Endometrial microvascular endothelial cells (primary cell): ENCODE data around the gene SCN4A. TPM values are rescaled to one million over a fixed set of nuclear protein-coding genes. Genes with fewer than 3 reads are reported as not detected.

Source experiments
- in situ Hi-C: cut with HindIII; loops from 2 replicates; pipeline ENCODE4 v1.10.0; 2017; ENCODE audit warnings: low sequenced_read_pairs, low pct_unique_long_range_greater_than_20kb; ENCODE audit errors: inconsistent ontology term
- total RNA-seq: library from RNA; depleted of rRNA; stranded (reverse); fragments of >200 nt; gene quantifications from one replicate; pipeline ENCODE4 v1.2.3, GENCODE V29; 2015; ENCODE audit errors: inconsistent ontology term

The SCN4A gene
- total RNA-seq, 1 donor from 2014 or later, result not detected

DNA sequence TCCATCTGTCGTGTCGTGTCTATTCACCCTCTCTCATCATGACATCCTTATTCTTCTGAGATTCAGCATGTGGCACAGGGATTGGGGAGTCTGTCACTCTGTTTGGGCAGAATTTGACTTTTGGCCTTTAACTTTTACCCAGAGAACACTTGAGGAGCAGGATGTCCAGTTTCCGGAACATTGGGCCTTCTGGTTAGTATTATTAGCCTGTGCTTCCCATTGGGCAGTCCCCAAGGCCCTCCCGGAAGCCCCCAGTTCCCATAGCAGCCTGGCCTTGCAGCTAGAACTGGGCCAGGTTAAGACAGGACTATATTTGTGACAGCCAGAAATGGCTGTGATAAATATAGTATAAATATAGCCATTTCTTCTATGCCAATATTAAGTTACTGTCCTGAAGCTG, 9.6 kb downstream of the SCN4A start:
- in situ Hi-C loops, result no loop called here

DNA sequence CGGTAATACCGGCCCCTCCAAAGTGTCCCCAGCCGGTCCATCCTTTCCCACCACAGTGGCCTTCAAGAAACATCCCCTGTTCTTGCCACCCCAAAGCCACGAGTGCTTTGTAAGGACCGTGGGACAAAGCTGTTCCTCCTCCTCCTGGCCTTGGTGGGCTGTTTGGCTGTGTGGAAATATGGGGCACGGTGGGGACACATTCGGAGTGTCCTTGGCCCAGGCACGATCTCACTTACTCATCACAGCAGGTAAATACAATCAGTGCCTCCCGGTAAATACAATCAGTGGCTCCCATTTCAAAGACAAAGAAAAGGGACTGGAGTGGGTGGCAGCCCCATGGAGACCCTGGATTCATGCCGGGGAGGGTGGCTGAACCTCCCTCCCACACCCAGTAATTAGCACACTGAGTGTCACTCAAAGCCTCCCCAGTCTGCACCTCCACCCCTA, 10.4 kb downstream of the SCN4A start:
- in situ Hi-C loops, result no loop called here

DNA sequence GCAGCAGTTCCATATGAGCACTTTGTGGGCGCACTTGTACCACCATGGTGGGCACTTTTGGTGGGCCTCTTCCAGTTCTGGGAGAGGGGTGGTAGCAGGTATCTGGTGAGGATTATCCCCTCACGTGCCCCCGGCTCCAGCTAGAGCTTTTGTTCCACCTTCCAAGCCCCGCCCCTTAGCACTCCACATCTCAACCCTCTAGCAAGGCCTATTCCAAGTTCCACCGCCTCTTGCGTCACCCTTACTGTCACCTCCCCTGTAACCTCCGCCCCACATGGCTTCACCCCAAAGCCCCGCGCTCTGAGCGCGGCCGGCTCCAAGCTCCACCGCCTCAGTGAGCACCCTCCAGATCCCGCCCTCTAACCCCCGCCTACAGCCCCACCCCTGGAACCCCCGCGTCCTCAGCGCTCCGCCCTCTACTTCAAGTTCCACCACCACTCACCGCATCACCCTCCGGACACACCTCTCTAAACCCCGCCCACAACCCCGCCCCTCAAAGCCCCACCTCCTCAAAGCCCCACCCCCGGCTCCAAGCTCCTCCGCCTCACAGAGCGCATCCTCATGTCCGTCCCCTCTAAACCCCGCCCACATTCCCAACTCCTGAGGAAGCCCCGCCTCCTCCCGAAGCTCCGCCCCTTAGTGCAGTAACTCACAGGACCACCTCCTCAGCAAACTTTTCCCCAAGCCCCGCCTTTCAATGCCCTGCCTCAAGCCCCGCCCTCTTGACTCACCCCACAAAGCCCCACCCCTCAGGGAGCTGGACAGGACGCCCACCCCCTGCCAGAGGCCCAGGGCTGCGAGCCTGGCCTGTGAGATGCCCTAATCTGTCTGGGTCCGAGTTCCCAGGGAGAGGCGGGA, 11.1 kb downstream of the SCN4A start:
- in situ Hi-C loops, result no loop called here

DNA sequence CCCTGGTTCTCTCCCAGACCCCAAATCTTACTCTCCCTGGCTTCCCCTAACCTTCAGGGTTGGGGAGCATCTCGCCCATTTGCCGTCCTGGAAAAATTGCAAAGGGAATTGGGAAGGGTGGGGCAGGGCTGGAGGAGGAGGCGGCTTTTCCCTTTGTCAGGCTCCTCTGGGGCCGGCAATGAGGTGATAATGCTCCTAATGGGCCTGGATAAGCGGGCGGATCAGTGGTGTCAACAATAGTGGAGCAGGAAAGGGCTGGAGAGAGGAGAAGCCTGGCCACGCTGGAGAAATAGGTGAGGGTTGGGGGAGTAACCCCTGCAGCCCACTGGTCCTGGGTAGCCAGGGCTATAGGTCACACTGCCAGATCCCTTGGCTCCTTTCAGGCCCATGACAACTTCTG, 12.3 kb downstream of the SCN4A start:
- in situ Hi-C loops, result no loop called here

DNA sequence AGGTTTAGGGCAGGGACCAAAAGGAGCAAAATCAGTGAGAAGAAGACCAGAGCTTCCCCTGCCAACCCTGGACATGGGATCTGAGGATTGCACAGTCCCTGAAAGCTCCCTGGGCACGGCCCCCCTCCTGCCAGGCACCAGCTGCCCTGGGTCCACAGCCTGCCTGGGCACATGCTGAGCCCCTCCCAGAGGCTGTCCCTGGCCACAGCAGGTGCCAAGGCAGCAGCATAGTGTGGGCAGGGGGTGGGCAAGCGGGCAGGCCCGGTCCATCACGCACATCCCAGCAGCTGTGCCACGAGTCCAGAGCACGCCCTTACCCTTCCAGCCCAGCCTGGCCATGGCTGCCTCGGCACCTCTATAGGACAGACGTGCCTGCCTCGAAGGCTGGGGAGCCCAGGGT, 12.7 kb downstream of the SCN4A start:
- in situ Hi-C loops, result no loop called here

DNA sequence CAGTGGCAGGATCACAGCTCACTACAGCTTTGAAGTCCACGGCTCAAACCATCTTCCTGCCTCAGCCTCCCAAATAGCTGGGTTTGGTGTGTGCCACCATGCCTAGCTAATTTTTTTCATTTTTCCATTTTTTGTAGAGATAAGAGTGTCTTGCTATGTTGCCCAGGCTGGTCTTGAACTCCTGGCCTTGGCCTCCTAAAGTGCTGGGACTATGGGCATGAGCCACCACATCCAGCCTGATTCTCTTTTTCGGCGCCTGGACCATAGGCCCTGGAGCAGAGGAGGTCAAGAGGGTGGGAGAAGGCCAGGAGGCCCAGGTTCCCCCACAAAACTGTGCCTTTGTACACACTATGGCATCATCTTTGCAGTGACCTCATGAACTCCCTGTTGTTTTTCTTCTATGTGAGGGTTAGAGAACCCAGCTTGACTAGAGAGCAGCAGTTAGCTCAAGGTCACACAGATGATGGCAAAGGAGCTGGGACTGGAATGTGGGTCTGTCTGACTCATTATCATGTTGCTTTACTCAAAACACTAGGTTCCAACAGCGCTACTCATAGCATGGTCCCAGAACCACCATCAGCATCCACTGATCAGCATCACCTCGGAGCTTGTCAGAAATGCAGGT, 16.3 kb downstream of the SCN4A start:
- in situ Hi-C loops, result no loop called here

DNA sequence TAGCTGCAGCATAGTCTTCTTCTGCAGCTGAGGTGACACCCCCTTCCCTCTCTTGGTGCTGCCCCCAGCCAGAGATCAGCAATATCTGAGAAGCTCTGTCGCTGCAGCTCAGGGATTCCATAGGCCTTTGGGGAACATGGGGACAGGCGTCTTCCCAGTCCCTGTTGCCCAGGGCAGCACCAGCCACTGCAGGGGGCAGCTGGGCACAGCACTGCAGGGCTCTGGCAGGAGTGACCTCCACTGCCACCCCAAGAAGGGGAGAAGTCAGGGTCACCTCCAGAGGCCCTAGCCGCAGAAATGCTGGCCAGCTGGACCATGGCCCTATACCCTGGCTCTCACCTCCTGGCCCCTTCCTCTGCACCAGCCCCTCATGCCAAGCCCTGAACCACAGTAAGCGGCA, 16.9 kb downstream of the SCN4A start:
- in situ Hi-C loops, result no loop called here

DNA sequence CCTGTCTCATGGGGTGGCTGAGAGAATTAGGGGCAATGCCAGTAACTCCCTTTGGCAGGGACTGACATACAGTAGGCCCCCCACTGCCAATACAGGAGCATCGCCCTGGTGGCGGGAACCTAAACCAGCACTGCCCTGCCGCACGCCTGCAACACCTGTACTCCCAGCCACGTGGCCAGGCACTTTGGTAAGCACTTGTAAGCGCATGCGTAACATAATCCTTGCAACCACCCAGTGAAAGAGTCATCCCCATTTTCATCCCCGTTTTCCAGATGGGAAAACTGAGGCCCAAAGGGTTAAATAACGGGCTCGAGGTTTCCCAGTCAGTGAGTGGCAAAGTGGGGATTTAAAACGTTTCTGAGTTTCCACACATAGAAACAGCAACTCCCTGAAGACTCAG, 17.5 kb downstream of the SCN4A start:
- in situ Hi-C loops, result no loop called here

DNA sequence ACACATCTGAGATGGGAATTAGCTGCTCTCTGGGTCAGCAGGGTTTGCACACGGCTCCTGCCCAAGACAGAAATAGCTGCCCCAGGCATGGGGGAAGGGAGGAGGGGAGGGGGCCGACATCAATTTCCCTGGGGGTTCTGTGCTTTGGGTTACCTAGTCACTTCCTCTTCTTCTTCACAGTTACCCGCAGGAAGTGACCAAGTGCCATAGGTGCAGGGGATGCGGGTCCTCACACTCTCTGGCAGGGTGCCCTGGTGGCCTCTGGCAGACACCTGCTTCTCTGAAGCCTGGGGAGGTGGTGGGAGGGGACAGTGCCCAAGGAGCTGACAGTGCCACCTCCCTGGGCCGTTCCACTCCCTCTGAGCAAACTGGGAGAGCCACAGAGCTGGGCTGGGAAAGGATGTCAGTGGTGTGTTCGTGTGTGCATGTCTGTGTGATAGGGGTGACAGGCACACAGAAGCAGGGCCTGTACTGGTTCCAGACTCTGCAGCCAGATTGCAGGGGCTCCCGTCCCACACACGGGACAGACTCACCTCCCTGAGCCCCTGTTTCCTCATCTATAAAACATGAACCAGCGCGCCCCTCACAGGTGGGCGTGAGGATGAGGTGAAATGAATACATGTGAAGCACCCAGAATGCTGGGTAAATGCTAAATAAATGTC, 18.2 kb downstream of the SCN4A start:
- in situ Hi-C loops, result no loop called here

DNA sequence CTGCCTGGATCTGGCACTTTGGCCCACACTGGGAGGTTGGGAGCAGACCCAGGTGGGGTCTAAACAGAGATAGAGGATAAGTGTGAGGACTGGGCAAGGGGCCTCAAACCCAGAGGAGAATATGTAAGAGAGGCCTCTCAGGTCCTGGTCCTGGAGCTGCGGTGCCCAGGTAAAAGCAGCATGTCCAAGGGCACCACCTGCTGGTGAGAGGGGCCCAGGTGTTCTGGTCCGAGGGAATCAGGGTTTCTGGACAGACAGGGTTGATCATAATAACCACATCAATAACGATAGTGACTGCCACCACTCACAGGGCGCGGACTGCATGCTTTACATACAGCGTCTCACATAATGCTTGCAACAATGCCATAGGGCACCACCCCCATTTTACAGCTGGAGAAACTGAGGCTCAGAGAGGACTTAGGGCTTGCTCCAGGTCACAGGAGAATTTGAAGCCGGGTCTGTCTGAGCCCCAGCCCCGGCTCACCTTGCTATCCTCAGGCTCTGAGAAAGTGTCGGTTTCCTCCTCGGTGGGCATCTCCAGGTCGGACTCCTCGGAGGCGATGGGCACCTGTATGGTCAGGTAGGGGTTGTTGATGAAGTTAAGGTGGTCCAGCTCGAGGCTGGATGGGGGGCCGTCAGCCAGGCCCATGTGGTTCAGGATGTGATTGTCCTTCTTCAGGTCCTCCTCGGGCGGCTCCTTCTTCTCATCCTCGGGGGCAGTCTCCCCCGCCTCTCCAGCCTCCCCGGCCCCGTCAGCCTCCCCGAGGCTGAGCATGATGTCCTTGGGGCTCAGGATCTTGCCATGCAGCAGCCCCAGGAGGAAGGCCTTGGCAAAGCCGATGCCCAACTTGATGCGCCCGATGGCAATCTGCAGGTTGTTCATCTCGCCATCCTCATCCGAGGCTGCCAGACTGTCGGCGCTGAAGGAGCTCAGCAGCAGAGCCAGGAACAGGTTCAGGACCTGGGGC, 21.5 kb downstream of the SCN4A start:
- in situ Hi-C loops, result no loop called here

DNA sequence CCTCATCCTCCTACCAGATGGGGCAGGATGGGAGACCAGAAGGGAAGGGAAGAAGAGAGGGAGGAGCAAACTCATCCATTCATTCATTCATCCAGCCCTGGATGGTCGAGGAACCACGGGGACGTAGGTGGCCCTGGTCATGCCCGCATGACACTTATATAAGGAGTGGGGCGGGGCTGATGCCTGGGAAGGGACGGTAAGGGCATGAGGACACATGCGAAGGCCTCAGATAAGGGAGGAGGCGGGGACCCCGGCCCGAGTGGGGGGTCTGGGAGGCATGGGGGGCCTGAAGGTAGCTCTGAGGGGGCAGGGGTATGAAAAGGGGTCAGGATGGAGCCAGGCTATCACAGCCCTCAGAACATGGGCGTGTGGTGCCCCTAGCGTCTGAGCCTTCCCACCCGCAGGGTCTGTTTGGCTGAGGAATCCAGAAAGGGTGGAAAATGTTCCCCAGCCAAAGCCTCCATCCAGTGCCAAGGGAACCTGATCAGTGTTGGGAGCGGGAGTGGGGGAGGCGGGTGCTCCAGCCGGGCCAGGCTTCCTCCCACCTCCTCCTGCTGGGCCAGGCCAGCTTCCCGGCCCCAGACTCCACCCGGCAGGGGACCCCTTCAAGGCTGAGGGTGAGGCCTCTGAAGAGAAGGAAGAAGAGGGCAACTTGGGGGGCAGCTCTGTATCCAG, 23.0 kb downstream of the SCN4A start:
- in situ Hi-C loops, result no loop called here

DNA sequence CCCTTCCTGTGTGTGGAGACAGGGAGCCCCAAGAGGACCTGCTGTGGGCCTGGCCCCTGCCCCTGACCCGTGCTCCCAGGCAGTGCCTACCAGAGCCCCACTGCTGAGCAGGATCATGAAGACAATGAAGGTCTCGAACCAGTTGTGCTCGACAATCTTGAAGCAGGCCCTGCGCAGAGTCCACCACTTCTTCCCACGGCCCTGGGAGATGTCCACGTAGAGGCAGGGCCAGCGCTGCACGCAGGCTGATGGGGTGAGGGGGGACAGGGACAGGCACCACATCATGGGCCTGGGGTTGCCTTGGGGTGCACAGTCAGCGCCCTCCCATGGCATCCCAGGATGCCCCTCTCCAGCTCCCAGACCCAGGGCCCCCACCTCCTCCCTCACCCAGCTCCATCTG, 24.2 kb downstream of the SCN4A start:
- in situ Hi-C loops, result no loop called here

DNA sequence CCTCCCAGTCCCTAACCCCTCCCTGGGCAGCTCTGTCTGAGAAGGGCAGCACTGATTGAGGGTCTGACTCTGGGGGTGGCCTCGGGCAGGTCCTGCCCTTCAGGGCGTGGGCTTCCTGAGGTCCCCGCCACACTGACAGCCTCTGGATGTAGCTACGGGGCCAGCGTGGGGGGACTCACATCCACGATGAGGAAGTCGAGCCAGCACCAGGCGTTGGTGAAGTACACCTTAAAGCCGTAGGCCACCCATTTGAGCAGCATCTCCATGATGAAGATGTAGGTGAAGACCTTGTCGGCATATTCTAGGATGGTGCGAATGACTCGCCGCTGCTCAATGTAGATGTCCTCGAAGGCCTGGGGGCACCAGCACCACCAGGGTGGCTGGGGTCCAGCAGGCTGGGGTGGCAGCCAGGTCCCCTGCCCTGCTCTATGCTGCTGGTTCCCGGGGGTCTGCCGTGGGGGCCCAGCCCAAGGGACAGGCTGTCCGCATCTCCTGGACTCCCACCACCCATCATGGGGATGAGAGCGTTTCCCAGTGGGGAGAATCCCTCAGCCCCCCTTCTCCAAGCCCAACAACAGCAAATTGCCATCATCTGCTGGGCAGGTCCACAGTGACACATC, 24.9 kb downstream of the SCN4A start:
- in situ Hi-C loops, result no loop called here

DNA sequence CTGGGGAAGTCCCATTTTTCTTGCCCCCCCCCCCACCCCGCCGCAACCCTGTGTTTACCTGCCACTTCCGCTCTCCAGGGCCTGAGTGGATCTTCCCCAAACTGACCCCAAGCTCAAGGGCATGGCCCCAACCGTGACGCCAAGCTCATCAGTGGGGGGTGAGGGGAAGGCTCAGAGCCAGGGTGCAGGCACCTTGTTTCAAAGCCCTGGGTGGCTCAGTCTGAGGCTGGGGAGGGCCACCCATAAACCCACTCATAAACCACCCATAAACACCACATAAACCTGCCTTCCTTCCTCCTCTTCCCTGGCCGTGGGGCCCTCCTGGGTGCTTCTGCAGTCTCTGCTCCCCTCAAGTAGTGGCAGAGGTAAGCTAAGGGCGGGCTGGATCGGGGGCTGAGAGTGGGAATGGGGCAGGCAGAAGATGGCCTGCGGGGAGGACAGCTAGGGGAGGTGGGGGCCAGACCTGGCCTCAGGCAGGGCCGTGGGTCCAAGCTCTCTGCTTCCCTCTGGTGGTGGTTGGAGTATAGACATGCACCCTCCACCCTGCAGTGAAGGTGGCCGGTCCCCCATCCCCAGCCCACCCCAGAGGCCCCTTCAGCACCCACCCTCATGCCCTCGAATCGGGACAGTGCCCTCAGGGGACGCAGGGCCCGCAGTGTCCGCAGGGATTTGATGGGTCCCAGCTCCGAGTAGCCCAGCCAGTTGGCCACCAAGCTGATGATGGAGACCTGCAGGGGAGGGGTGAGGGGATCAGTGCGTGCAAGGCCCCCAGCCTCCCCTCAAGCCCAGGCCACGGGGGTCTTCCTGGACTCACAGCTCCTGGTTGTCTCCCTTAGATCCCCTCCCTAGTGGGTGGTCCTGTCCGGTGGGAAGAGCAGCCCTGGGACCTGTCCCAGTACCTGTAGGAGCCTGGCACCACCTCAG, 26.0 kb downstream of the SCN4A start:
- in situ Hi-C loops, result no loop called here

DNA sequence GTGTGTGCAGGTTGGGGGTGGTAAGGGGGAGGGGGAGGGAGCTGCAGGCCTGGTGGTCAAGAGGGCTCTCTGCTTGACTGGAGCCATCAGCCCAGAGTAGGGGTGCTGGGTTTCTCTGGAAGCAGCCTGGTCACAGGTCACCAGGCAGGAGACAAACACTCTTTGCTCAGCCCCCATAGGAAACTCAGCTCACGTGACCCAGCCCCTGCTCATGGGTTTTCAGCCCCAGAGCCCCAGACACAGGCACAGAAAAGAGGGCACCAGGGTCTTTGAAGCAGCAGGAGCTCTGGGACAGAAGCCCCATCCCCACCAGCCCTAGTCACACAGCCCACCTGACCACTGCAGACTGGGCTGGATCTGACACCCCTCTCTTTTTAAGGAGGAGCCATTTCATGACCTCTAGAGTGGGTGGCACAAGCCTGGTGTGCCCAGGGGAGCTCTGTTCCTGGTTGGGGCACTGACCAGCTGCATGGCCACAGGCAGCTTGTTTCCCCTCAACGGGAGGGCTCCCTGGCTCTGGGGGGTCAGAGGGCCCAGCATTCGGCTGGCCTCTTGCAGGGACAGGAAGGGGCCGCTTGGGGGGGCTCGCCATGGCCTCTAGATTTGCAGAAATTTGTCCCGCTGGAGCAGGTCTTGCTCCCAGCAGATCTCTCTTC, 26.8 kb downstream of the SCN4A start:
- in situ Hi-C loops, result no loop called here

DNA sequence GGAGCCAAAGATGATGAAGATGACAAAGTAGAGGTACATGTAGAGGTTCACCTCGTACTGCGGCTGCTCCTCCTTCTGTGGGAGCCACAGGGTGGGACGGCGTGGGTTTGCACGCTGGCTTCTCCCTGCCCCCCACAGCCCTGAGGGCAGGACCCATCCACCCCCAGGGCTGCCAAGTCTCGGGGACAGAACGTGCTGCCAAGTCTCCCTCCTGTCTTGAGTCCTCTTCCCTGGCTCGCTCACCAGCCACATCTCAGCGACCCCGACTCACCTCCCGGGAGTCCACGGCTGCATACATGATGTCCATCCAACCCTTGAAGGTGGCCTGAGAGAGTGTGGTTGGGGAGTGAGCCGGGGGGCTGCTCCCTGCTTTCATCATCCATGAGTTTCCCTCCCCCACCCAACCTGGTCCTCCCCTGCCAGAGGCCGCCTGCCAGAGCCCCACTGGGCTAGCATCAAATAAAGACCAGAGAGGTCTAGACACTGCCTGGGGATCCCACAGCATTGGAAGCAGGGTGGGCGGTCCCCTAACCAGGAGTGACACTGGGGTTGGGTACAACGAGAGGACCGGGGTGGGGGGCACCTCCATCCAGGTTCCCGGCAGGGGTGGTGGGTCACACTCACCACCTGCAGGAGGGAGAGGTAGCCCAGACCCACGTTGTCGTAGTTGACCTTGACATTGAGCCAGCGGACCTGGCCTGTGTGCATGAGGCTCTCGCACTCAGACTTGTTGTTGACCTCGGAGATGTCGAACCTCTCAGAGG, 27.8 kb downstream of the SCN4A start:
- in situ Hi-C loops, result no loop called here
